Kidney epithelial cell (primary cell): ENCODE measurements around the gene ATL2. TPM values are rescaled to one million over a fixed set of nuclear protein-coding genes. Genes with fewer than 3 reads are reported as not detected.

Source experiments
- DNase-seq: peaks from one replicate; pipeline ENCODE4 v3.0.0-alpha.2; 2010; ENCODE audit warnings: low read depth
- H3K27me3 ChIP-seq: 2 replicates; pipeline ENCODE4 v1.6.0; 2011; ENCODE audit warnings: low read length; ENCODE audit not compliant: control insufficient read depth, insufficient read depth
- H3K36me3 ChIP-seq: 2 replicates; pipeline ENCODE4 v1.5.1; 2011; ENCODE audit warnings: low read length; ENCODE audit not compliant: control insufficient read depth, insufficient read depth
- H3K4me3 ChIP-seq: 2 replicates; pipeline ENCODE4 v1.5.1; 2011; ENCODE audit warnings: low read depth, mild to moderate bottlenecking, control low read depth, low read length
- CTCF ChIP-seq: IDR thresholded peaks from 2 replicates; pipeline ENCODE4 v1.5.1; 2011; ENCODE audit warnings: mild to moderate bottlenecking, moderate library complexity, low read length, control low read depth, inconsistent platforms; ENCODE audit not compliant: insufficient read depth, poor library complexity, severe bottlenecking
- total RNA-seq: library from RNA; depleted of rRNA; stranded (reverse); fragments of >200 nt; gene quantifications from 2 replicates; pipeline ENCODE4 v1.2.3, GENCODE V29; 2015

ATL2 gene
- total RNA-seq, 1 donor from 2014 or later: 65.8 TPM

- TF ChIP-seq CTCF: no peak
- Histone ChIP-seq H3K27me3 (no peaks in the 10 kb centered on the region), H3K4me3 (no peak overlapping the region), H3K36me3 (no peaks in the 10 kb centered on the region)
- no peak for DNase-seq
Measured at GRCh38 chr2:38409156-38410102, 32.4 kb upstream of the ATL2 start.

DNA sequence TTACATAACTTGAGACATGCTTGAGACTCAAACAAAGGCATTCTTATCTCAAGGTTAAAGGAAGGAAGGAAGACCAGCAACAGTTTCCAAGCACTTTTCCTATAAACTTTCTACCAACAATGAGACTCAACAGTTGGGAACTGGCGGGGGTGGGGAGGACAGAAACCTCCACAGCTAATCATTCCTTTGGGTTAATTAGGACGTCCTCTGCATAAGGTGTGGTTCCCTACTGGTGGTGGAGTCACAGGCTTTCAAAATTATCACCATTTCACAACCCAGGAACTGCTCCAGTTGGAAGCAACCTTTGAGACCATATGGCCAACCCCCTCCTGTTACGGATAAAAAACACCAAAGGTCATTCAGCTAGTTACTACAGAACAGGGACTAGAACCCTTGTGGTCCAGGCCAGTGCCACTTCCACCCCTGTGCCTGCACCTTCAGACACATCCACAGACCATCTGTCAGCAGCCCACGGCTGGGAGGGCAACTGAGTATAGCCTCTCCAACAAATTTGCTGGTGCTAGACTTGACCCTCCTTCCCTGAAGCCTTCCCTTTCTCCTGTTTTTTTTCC is 30.1 kb upstream of the ATL2 start:
- H3K4me3 ChIP-seq: no peak overlapping the region
- H3K36me3 ChIP-seq: no peaks in the 10 kb centered on the region
- no peak for TF ChIP-seq CTCF
- H3K27me3 ChIP-seq: no peaks in the 10 kb centered on the region
- DNase-seq: no peak

DNA sequence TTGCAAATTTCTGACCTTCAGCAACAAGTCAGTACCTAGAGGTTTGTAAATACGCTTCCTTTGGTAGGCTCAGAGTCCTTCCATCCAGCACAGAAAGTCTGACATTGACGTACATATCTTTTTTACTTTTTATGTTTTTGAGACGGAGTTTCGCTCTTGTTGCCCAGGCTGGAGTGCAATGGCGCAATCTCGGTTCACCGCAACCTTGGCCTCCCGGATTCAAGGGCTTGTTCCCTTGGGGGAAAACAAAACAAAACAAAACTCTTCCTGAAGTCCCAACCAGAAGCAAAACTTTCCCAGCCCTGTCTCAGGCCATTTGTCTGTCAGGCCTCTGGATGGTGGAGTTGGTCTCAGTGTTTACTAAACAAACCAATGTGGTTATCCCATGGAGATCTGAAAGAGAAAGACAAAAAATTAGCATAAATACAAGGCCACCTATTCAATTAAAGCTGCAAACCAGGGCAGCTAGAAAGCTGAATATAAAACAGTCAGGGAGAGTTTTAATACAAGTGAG is 29.6 kb upstream of the ATL2 start:
- H3K36me3 ChIP-seq: no peaks in the 10 kb centered on the region
- H3K4me3 ChIP-seq: no peak overlapping the region
- TF ChIP-seq CTCF: no peak
- H3K27me3 ChIP-seq: no peaks in the 10 kb centered on the region
- no peak for DNase-seq

DNA sequence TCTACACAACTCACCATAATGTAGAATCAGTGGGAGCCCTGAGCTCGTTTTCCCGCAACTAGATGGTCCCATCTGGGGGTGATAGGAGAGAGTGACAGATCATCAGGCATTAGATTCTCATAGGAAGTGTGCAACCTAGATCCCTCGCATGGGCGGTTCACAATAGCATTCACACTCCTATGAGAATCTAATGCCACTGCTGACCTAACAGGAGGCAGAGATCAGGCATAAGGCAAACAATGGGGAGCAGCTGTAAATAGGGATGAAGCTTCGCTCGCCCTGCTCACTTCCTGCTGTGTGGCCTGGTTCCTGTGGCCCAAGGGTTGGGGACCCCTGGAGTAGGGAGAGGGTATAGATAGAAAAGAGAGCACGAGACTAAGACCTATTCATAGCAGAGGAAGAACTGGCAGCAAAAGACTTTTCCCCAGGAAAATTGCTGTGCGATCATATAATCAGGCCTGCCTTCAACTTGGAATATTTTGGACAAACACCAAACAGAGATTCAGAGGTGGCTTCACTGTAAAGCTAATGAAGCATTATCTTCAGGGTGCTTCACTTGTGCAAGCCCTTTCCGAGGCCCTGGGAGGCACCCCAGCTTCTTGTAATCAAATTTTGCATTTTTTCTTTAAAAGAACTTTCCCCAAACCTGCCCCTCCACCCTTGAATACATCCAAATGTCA is 29.0 kb upstream of the ATL2 start:
- Histone ChIP-seq H3K27me3 (no peaks in the 10 kb centered on the region), H3K36me3 (no peaks in the 10 kb centered on the region), H3K4me3 (no peak overlapping the region)
- TF ChIP-seq CTCF: no peak
- DNase-seq: no peak

DNA sequence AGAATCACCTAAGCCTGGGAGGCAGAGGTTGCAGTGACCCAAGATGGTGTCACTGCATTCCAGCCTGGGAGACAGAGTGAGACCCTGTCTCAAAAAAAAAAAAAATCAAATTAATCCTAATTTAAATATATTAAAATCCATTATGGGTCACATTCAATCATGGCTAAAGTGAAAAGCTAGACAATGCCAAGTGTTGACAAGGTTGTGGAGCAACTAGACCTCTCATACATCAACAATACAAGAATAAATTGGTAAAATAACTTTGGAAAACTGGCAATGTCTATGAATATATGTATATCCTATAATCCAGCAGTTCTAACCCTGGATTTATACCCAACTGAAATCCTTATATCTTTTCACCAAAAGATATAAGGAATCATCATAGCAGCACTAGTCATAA is 23.4 kb upstream of the ATL2 start:
- Histone ChIP-seq H3K36me3 (no peaks in the 10 kb centered on the region), H3K27me3 (no peaks in the 10 kb centered on the region), H3K4me3 (no peak overlapping the region)
- no peak for DNase-seq
- no peak for TF ChIP-seq CTCF
